ENCODE data around the gene TCTN1.

DNA sequence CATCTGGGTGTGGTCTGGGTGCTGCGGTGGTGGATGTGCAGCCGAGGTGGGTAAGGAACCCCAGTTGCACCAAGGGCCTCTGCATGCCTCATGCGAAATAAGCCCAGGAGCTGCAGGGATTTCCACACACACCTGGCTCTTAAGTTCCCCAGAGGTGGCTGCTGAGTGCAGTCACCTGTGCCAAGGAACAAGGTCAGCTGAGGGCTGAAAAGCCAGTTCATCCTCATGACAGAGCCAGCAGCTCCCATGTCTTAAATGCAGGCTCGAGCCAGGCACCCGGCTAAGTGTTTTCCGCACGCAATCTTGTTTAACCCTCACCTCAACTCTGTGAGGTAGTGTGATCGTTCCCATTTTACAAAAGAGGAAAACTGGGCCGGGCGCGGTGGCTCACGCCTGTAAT lies 65.3 kb downstream of the TCTN1 start:
- TF ChIP-seq CTCF (IDR thresholded peaks at IDR 0.05; ENCODE audit: insufficient read depth, low read length, poor library complexity, severe bottlenecking) = no peak
- no peak for TF ChIP-seq EZH2phosphoT487 (conservative IDR thresholded peaks at IDR 0.05; ENCODE audit: low read length)
